Neural progenitor cell (in vitro differentiated cells): ENCODE measurements around the gene PYGB. TPM values are rescaled to one million over a fixed set of nuclear protein-coding genes. Genes with fewer than 3 reads are reported as not detected.

ENCODE experiments used
- DNase-seq: peaks from one replicate; pipeline ENCODE4 v3.0.0-alpha.2; 2016; ENCODE audit warnings: low spot score
- H2AFZ ChIP-seq: fragments of 200-600 bp; sonication (generic); replicated peaks from 2 replicates; pipeline ENCODE4 v1.6.1; 2016; ENCODE audit warnings: antibody characterized with exemption
- H3F3A ChIP-seq: fragments of 200-600 bp; sonication (generic); 2 replicates; pipeline ENCODE4 v1.6.1; 2016; ENCODE audit warnings: antibody characterized with exemption, low read depth
- H3K27ac ChIP-seq: fragments of 200-600 bp; sonication (generic); 2 replicates; pipeline ENCODE4 v1.5.1; 2016; ENCODE audit warnings: mild to moderate bottlenecking
- H3K27me3 ChIP-seq: fragments of 200-600 bp; sonication (generic); 2 replicates; pipeline ENCODE4 v1.6.1; 2016; ENCODE audit warnings: mild to moderate bottlenecking, moderate library complexity
- H3K36me3 ChIP-seq: fragments of 200-600 bp; sonication (generic); 2 replicates; pipeline ENCODE4 v1.5.1; 2016
- H3K4me1 ChIP-seq: fragments of 200-600 bp; sonication (generic); 2 replicates; pipeline ENCODE4 v1.6.1; 2016; ENCODE audit warnings: mixed run types
- H3K4me2 ChIP-seq: fragments of 200-600 bp; sonication (generic); 2 replicates; pipeline ENCODE4 v1.6.1; 2016
- H3K4me3 ChIP-seq: fragments of 200-600 bp; sonication (generic); 2 replicates; pipeline ENCODE4 v1.5.1; 2016
- H3K79me2 ChIP-seq: fragments of 200-600 bp; sonication (generic); 2 replicates; pipeline ENCODE4 v1.6.1; 2016; ENCODE audit warnings: low read depth
- H3K9ac ChIP-seq: fragments of 200-600 bp; sonication (generic); 2 replicates; pipeline ENCODE4 v1.6.1; 2016
- H3K9me3 ChIP-seq: fragments of 200-600 bp; sonication (generic); 2 replicates; pipeline ENCODE4 v1.5.1; 2016; ENCODE audit warnings: low read depth
- H4K20me1 ChIP-seq: fragments of 200-600 bp; sonication (generic); 2 replicates; pipeline ENCODE4 v1.6.1; 2016; ENCODE audit warnings: low read depth
- H3K27ac Mint-ChIP-seq: 3 replicates; pipeline ENCODE4 v1.8.0; 2021; ENCODE audit warnings: mixed read lengths
- H3K27me3 Mint-ChIP-seq: 2 replicates; pipeline ENCODE4 v1.8.0; 2022; ENCODE audit warnings: low read depth, mild to moderate bottlenecking, inconsistent platforms, moderate library complexity, mixed read lengths; ENCODE audit not compliant: insufficient read depth
- H3K36me3 Mint-ChIP-seq: 3 replicates; pipeline ENCODE4 v1.8.0; 2021; ENCODE audit warnings: mixed read lengths
- H3K4me1 Mint-ChIP-seq: 3 replicates; pipeline ENCODE4 v1.8.0; 2021; ENCODE audit warnings: mixed read lengths
- H3K4me3 Mint-ChIP-seq: 3 replicates; pipeline ENCODE4 v1.8.0; 2021; ENCODE audit warnings: mild to moderate bottlenecking, moderate library complexity, mixed read lengths
- H3K9me3 Mint-ChIP-seq: 3 replicates; pipeline ENCODE4 v1.8.0; 2020; ENCODE audit warnings: mixed read lengths
- CTCF ChIP-seq: fragments of 200-600 bp; sonication (generic); IDR thresholded peaks from 2 replicates; pipeline ENCODE4 v1.5.1; 2017; ENCODE audit warnings: antibody characterized with exemption, mild to moderate bottlenecking
- EZH2 ChIP-seq: fragments of 200-600 bp; sonication (generic); IDR thresholded peaks from 2 replicates; pipeline ENCODE4 v1.6.1; 2017; ENCODE audit warnings: antibody characterized with exemption, mild to moderate bottlenecking, moderate library complexity
- EZH2phosphoT487 ChIP-seq: fragments of 200-600 bp; sonication (generic); IDR thresholded peaks from 2 replicates; pipeline ENCODE4 v1.6.1; 2017; ENCODE audit warnings: antibody characterized with exemption
- total RNA-seq: library from RNA; depleted of rRNA; stranded (reverse); fragments of >200 nt; gene quantifications from 2 replicates; pipeline ENCODE4 v1.2.3, GENCODE V29; 2015; ENCODE audit warnings: low replicate concordance

The PYGB gene
- total RNA-seq, 1 donor from 2014 or later = 40.9 TPM

GRCh38 chr20:25319241-25320034 is 71.6 kb downstream of the PYGB start:
- H3K9me3 ChIP-seq = no peaks in the 10 kb centered on the region
- H3K79me2 ChIP-seq = no peaks in the 10 kb centered on the region
- H3K27ac Mint-ChIP-seq = no peak overlapping the region
- H3K4me3 Mint-ChIP-seq = no peak overlapping the region
- H3K36me3 ChIP-seq = no peaks in the 10 kb centered on the region
- TF ChIP-seq CTCF (no peak), EZH2phosphoT487 (no peak), EZH2 (no peak)
- no peak overlapping the region for H3K4me3 ChIP-seq
- H3K36me3 Mint-ChIP-seq = peaks cover 7% of the 10 kb centered on the region
- no peak overlapping the region for H3K27ac ChIP-seq
- H3K27me3 ChIP-seq = no peaks in the 10 kb centered on the region
- H2AFZ ChIP-seq = no peak overlapping the region
- H4K20me1 ChIP-seq = no peaks in the 10 kb centered on the region
- H3F3A ChIP-seq = no peaks in the 10 kb centered on the region
- H3K27me3 Mint-ChIP-seq = peaks cover 2% of the 10 kb centered on the region
- no peak for DNase-seq
- H3K4me1 ChIP-seq = no peaks in the 10 kb centered on the region
- no peak overlapping the region for H3K9ac ChIP-seq
- H3K9me3 Mint-ChIP-seq = no peaks in the 10 kb centered on the region
- H3K4me1 Mint-ChIP-seq = peaks cover 8% of the 10 kb centered on the region
- H3K4me2 ChIP-seq = no peak overlapping the region

GRCh38 chr20:25320035-25320800 is 72.3 kb downstream of the PYGB start:
- H3K4me3 Mint-ChIP-seq = no peak overlapping the region
- H3K27ac Mint-ChIP-seq = peak overlapping the region; percentile 21
- H3K4me3 ChIP-seq = no peak overlapping the region

GRCh38 chr20:25321262-25321831 is 73.5 kb downstream of the PYGB start:
- H4K20me1 ChIP-seq = no peaks in the 10 kb centered on the region
- TF ChIP-seq CTCF = no peak
- TF ChIP-seq EZH2 = no peak
- no peak for TF ChIP-seq EZH2phosphoT487
- H3K4me1 Mint-ChIP-seq = peaks cover 8% of the 10 kb centered on the region
- H2AFZ ChIP-seq = no peak overlapping the region
- H3K4me3 Mint-ChIP-seq = no peak overlapping the region
- no peak for DNase-seq
- no peaks in the 10 kb centered on the region for H3K9me3 Mint-ChIP-seq
- no peaks in the 10 kb centered on the region for H3K27me3 ChIP-seq
- no peak overlapping the region for H3K27ac ChIP-seq
- no peaks in the 10 kb centered on the region for H3K36me3 ChIP-seq
- H3F3A ChIP-seq = no peaks in the 10 kb centered on the region
- no peaks in the 10 kb centered on the region for H3K27me3 Mint-ChIP-seq
- peaks cover 6% of the 10 kb centered on the region for H3K36me3 Mint-ChIP-seq
- no peak overlapping the region for H3K4me2 ChIP-seq
- H3K9me3 ChIP-seq = no peaks in the 10 kb centered on the region
- no peaks in the 10 kb centered on the region for H3K4me1 ChIP-seq
- H3K27ac Mint-ChIP-seq = no peak overlapping the region
- no peaks in the 10 kb centered on the region for H3K79me2 ChIP-seq
- H3K9ac ChIP-seq = no peak overlapping the region
- H3K4me3 ChIP-seq = no peak overlapping the region

More at GRCh38 chr20:25320035-25320800, 72.3 kb downstream of the PYGB start:
- H3K9ac ChIP-seq = no peak overlapping the region
- Mint-ChIP-seq H3K4me1 (peaks cover 8% of the 10 kb centered on the region), H3K36me3 (peaks cover 6% of the 10 kb centered on the region), H3K27me3 (peaks cover 2% of the 10 kb centered on the region), H3K9me3 (no peaks in the 10 kb centered on the region)
- no peaks in the 10 kb centered on the region for H3F3A ChIP-seq
- no peaks in the 10 kb centered on the region for H3K27me3 ChIP-seq
- H3K4me1 ChIP-seq = no peaks in the 10 kb centered on the region
- H3K27ac ChIP-seq = no peak overlapping the region
- H3K4me2 ChIP-seq = no peak overlapping the region
- H3K36me3 ChIP-seq = no peaks in the 10 kb centered on the region
- no peak overlapping the region for H2AFZ ChIP-seq
- no peaks in the 10 kb centered on the region for H3K79me2 ChIP-seq
- no peaks in the 10 kb centered on the region for H4K20me1 ChIP-seq
- DNase-seq = no peak
- no peaks in the 10 kb centered on the region for H3K9me3 ChIP-seq
- TF ChIP-seq EZH2phosphoT487 (no peak), CTCF (no peak), EZH2 (no peak)
